Measurements from ENCODE around the gene HBS1L.

Gene HBS1L

DNA sequence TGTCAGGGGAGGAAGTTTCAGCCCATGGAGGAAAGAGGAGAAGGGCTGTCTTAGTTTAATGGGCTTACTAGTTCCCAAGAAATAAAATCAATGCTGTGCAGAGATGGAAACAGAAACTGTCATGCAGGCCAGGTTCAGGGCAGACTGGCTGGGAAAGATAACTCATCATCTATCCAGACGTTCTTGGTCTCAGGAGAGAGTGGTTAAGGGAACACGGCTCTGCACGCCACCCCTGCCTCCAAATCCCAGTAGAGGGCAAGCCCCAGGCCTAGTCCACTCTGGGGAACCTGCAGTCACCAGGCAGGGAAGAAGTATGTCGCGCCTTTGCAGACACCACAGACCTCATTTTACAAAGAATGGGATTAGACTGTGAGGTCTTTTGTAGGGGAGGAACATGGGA is 117.2 kb downstream of the HBS1L start:
- H3K9me3 ChIP-seq (ENCODE audit: control insufficient read depth, insufficient read depth, low read length) = no peaks in the 10 kb centered on the region
- no peaks in the 10 kb centered on the region for H3K79me2 ChIP-seq (ENCODE audit: control insufficient read depth, low read length)
- H3F3A ChIP-seq (ENCODE audit: control insufficient read depth, insufficient read depth) = no peaks in the 10 kb centered on the region
- H3K9me2 ChIP-seq (replicated peaks; ENCODE audit: control insufficient read depth, low read length) = no peaks in the 10 kb centered on the region
- H3K36me3 ChIP-seq (ENCODE audit: control insufficient read depth, low read length) = no peaks in the 10 kb centered on the region
- no peaks in the 10 kb centered on the region for H3K4me1 ChIP-seq (ENCODE audit: control insufficient read depth, low read length)
- H3K27me3 ChIP-seq (ENCODE audit: control insufficient read depth, low read length) = no peaks in the 10 kb centered on the region
- H3K27ac ChIP-seq (ENCODE audit: low read depth, low read length) = no peak overlapping the region
- no peak overlapping the region for H3K4me3 ChIP-seq (ENCODE audit: low read length)
- TF ChIP-seq, protein P1, sequence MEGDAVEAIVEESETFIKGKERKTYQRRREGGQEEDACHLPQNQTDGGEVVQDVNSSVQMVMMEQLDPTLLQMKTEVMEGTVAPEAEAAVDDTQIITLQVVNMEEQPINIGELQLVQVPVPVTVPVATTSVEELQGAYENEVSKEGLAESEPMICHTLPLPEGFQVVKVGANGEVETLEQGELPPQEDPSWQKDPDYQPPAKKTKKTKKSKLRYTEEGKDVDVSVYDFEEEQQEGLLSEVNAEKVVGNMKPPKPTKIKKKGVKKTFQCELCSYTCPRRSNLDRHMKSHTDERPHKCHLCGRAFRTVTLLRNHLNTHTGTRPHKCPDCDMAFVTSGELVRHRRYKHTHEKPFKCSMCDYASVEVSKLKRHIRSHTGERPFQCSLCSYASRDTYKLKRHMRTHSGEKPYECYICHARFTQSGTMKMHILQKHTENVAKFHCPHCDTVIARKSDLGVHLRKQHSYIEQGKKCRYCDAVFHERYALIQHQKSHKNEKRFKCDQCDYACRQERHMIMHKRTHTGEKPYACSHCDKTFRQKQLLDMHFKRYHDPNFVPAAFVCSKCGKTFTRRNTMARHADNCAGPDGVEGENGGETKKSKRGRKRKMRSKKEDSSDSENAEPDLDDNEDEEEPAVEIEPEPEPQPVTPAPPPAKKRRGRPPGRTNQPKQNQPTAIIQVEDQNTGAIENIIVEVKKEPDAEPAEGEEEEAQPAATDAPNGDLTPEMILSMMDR (IDR thresholded peaks at IDR 0.05; ENCODE audit: low read depth, low read length, poor library complexity, severe bottlenecking) = no peak
- TF ChIP-seq EZH2phosphoT487 (IDR thresholded peaks at IDR 0.05; ENCODE audit: borderline replicate concordance, low read length) = no peak
- H4K20me1 ChIP-seq (ENCODE audit: control insufficient read depth, insufficient read depth, low read depth, low read length) = no peaks in the 10 kb centered on the region
- H3K4me2 ChIP-seq (ENCODE audit: low read length) = no peak overlapping the region

- TF ChIP-seq, protein P1 (IDR thresholded peaks at IDR 0.05; ENCODE audit: low read depth, low read length, poor library complexity, severe bottlenecking) = no peak
- TF ChIP-seq EZH2phosphoT487 (IDR thresholded peaks at IDR 0.05; ENCODE audit: borderline replicate concordance, low read length) = no peak
- Histone ChIP-seq H3K4me2 (ENCODE audit: low read length) (no peak overlapping the region), H3K27ac (ENCODE audit: low read depth, low read length) (no peak overlapping the region)
These were observed 117.7 kb downstream of the HBS1L start for GRCh38 chr6:134936931-134937330.

GRCh38 chr6:134936476-134936875 is 118.1 kb downstream of the HBS1L start:
- Histone ChIP-seq H3K36me3 (ENCODE audit: control insufficient read depth, low read length) (no peaks in the 10 kb centered on the region), H3K4me1 (ENCODE audit: control insufficient read depth, low read length) (no peaks in the 10 kb centered on the region), H3K27me3 (ENCODE audit: control insufficient read depth, low read length) (no peaks in the 10 kb centered on the region), H3K79me2 (ENCODE audit: control insufficient read depth, low read length) (no peaks in the 10 kb centered on the region), H3K9me2 (replicated peaks; ENCODE audit: control insufficient read depth, low read length) (no peaks in the 10 kb centered on the region), H3K4me3 (ENCODE audit: low read length) (no peak overlapping the region), H4K20me1 (ENCODE audit: control insufficient read depth, insufficient read depth, low read depth, low read length) (no peaks in the 10 kb centered on the region), H3F3A (ENCODE audit: control insufficient read depth, insufficient read depth) (no peaks in the 10 kb centered on the region), H3K9me3 (ENCODE audit: control insufficient read depth, insufficient read depth, low read length) (no peaks in the 10 kb centered on the region), H3K4me2 (ENCODE audit: low read length) (no peak overlapping the region), H3K27ac (ENCODE audit: low read depth, low read length) (no peak overlapping the region)
- TF ChIP-seq, protein P1 (IDR thresholded peaks at IDR 0.05; ENCODE audit: low read depth, low read length, poor library complexity, severe bottlenecking) = no peak
- TF ChIP-seq EZH2phosphoT487 (IDR thresholded peaks at IDR 0.05; ENCODE audit: borderline replicate concordance, low read length) = no peak

More at GRCh38 chr6:134936931-134937330, 117.7 kb downstream of the HBS1L start:
- H3K9me3 ChIP-seq (ENCODE audit: control insufficient read depth, insufficient read depth, low read length) = no peaks in the 10 kb centered on the region
- H3K27me3 ChIP-seq (ENCODE audit: control insufficient read depth, low read length) = no peaks in the 10 kb centered on the region
- H3K79me2 ChIP-seq (ENCODE audit: control insufficient read depth, low read length) = no peaks in the 10 kb centered on the region
- no peaks in the 10 kb centered on the region for H3K9me2 ChIP-seq (replicated peaks; ENCODE audit: control insufficient read depth, low read length)
- H3F3A ChIP-seq (ENCODE audit: control insufficient read depth, insufficient read depth) = no peaks in the 10 kb centered on the region
- no peaks in the 10 kb centered on the region for H3K4me1 ChIP-seq (ENCODE audit: control insufficient read depth, low read length)
- no peaks in the 10 kb centered on the region for H4K20me1 ChIP-seq (ENCODE audit: control insufficient read depth, insufficient read depth, low read depth, low read length)
- H3K36me3 ChIP-seq (ENCODE audit: control insufficient read depth, low read length) = no peaks in the 10 kb centered on the region
- no peak overlapping the region for H3K4me3 ChIP-seq (ENCODE audit: low read length)
